NCI-H345 treated with DMSO at 0.1 percent for 48 hours (cell line): ENCODE results near the gene NR2C2.
"Not testable (repeated sequence)": the region's sequence is repeated elsewhere in the genome, so short reads cannot be mapped to it uniquely, and the experiment has no call there.

Source experiments
- DNase-seq: peaks from one replicate; lab custom pipeline; 2025; ENCODE audit not compliant: unreplicated experiment; lab: John Stamatoyannopoulos, UW

NR2C2 gene

DNA sequence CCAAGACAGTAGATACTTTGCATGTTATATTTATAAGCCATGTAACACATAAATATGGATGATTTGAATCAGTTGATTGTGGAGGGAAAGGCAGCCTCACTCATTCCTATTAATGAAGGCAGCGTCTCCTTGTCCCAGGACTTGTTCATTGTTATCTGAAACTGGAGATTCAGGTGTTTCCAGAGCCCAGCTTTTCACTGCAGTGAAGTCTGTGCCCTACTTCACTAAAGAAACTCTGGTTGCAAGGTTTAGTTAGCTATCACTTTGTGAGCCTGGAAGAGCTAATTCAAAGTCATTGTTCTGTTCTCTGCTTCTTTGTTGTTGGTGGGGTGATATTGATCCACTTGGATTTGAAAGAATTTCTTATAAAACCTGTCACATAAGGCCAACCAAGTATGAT lies 9.8 kb downstream of the NR2C2 start:
- DNase-seq: no peak

DNA sequence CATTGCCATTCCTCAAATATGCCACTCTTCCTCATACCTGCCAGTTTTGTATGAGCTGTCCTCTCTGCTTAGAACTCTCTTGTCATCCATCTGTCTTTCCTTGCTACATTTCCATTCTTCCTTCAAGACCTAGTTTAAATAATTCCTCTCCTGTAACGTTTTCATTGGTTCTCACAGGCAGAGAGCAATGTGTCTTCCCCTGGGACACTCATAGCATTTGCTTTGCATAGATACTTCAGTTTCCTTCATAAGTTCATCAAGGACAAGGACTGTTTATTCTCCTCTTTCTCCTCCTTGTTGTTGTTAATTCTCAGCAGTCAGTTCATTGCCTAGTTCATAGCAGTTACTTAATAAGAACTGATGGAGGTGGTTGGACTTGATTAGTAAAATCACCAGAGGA lies 10.5 kb downstream of the NR2C2 start:
- no peak for DNase-seq

DNA sequence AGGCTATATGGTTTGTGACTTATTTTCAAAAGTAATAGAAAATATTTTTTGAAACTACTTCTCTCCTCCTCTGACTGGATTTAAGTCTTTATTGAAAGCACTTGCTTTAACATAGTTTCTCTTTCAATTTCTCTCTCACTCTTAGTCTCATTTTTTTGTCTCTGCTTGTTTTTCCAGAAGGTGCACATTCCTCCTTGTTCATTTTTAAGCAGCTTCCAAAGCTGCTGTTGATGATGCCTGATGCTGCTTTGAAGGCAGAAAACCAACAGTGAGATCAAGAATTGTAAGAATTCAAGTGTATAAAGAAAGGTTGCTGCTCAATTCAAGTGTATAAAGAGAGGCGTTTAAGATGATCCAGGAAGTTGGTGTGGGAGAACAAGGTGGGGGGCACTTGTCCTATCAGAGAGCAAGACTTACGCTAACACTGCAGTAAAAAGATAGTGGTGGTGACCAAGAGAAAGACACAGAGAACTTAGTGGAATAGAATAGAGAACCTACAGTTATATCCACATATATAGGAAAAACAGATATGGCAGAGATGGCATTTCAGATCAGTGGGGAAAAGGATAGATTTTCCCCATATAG lies 12.1 kb downstream of the NR2C2 start:
- DNase-seq: no peak

DNA sequence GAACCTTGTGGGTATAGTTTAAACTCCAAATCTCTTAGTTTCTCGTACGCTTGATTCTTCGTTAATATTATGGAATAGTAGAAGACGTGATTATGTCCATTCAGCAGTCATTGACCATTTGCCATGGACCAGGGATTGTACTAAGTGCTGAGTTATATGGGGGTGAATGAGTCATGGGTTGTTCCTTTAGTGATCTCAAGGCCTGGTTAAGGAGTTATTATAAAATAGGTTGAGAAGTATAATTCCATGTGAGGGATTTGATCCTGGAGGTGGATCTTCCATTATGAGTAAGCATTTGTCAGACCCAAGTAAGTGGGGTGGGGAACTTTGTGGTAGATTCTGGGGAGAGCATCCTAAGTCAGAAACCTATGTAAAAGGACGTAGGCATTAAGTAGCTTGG lies 15.4 kb downstream of the NR2C2 start:
- no peak for DNase-seq

DNA sequence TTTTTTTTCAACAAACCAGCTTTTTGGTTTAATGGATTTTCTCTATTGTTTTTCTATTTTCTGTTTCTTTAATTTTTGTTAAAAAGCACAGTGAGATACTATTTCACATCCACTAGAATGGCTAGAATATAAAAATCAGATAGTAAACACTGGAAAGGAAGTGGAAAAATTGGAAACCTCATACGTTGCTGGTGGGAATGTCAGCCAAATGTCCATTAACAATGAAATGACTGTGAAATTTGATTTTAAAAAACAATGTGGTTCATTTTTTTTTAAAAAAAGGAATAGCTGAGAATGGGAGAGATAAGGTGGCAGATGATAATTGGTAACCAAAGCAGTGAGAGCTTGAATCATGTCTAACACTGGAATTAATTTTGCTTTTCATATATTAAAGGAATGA lies 19.9 kb downstream of the NR2C2 start:
- DNase-seq: no peak

DNA sequence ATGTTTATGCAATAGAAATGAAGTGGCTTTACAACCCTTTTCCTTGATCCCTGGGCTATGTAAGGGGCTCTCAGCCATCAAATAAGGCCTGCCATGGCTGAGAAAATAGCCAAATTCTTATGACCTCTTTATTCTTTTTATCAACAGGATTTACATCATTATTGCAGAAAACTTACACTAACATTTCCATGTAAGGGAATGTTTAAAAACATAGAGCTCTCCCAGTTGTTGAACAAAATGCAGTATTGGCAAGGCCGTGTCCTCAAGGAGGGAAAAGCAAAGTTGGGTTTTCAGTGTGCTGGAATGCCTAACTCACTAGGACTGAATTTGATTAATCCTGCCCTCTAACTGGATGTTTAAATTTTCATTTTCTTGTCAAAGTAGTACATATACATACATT lies 22.3 kb downstream of the NR2C2 start:
- no peak for DNase-seq

DNA sequence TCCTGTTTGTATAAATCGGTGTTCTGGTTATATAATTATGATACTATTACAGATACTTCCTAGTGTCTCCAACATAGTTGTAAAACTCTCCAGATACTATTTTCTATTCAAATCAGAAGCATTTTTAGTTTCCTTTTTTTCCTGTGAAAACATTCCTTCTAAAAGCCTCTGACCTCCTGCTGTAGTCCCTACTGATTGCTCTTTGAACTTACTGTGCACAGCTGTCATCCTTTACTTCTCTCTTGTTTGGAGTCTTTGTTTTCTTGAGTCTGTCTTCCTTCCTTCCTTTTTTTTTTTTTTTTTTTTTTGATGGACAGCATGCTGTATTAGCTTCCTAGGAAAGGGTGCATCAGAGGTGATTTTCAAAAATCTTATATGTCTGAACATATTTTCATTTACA lies 28.9 kb downstream of the NR2C2 start:
- no peak for DNase-seq

DNA sequence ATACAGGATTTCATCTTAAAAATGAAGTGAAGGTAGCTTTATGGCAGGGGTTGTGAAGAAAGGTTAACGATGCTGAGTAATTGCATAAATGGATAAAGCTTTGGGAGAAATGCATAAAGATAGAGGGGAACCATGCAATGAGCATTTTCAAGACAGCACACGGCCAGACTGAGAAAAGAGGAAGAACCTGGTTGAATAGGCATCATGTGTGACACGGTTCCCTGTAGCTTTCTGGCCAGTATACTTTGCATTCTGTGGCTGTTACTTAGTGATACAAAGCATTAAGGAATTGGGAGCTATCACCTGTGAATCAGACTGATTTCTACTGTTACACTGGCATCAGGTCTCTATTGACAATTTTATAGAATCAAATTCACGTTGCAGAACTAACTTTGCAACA lies 33.3 kb downstream of the NR2C2 start:
- DNase-seq: no peak

DNA sequence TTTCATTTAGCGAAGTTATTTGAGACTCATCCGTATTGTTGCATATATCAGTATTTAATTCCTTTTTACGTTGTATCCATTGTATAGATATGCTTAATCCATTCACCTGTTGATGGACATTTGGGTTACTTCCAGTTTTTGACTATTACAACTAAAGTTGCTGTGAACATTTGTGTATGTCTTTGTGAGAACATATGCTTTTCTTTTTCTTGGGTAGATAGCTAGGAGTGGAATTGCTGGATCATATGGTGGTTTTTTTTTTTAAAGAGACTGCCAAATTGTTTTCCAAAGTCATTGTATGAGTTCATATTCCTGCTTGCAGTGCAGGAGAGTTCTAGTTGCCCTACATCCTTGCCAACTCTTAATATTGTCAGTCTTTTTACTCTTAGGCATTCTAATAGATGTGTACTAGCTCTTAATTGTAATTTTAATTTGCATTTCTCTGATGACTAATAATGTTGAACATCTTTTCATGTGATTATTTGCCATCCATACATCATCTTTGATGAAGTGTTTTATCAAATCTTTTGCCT lies 37.3 kb downstream of the NR2C2 start:
- no peak for DNase-seq

DNA sequence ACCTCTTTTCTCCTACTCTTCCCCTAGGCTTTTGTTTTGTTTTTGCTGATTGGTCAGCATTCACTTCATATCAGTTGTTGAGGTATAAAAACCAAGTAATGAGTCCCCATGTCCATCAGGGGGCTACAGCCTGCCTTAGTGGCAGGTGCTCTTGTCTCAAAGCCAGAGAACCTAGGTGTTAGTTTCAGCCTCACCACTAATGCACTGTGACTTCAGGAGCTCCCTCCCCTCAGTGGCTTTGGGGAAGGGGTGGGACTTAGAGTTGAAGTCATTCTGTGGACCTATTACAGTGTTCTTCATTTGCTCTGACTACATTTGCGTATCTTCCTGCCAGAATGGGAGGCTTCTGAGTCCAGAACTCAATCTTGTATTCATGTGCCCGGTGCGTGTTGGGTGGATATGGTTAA lies 41.6 kb downstream of the NR2C2 start:
- no peak for DNase-seq

DNA sequence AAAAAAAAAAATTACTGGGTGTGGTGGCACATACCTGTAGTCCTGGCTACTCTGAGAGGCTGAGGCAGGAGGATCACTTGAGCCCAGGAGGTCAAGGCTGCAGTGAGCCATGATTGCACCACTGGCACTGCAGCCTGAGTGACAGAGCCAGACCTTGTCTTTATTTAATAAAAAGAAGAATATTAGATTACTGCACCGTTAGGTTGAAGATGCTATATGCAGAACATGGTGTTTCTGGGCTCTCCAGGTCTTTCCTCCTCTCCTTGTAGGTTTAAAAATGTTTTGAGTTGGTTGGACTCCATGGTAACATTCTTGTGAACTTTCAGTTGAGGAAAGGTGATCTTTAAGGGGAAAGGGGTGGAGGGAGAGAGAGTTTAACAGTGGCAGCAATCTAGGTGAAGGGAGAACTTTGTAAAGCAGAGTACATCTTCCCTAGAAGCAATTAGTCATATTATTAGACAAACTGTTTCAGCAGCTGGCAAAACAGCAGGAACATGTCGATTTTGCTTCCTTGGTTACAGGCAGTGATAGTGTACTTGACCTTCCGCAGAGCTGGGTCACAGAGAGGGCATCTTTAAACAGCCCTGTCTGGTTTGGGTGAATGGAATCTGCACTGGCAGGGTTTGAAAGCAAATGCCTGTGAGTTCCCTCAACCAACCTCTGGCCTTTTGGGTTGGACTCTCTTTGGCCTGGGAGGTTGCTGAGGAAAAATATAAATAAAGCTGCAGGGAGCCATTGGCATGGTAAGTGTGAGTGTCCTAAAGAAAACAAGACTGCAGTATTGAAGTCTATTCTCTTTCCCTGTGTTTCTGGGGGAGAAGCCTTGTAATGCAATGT lies 42.8 kb downstream of the NR2C2 start:
- DNase-seq: no peak

DNA sequence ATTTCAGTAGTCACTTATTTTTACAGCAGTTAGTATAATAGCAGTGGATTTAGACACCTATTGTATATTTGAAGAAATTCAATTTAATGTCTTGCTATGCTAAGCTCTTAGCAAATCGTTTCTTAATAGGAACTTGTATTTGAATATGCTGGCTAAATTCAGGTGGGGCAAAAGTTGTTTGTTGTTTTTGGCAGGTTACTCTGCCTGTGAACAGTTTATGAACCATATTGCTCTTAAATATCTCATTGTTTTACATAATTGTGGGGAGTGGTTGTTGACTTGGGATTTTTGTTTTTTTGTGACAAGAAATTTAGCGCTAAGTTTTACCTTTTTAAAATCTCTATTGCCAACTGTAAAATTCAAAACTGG lies 43.4 kb downstream of the NR2C2 start:
- DNase-seq: no peak

DNA sequence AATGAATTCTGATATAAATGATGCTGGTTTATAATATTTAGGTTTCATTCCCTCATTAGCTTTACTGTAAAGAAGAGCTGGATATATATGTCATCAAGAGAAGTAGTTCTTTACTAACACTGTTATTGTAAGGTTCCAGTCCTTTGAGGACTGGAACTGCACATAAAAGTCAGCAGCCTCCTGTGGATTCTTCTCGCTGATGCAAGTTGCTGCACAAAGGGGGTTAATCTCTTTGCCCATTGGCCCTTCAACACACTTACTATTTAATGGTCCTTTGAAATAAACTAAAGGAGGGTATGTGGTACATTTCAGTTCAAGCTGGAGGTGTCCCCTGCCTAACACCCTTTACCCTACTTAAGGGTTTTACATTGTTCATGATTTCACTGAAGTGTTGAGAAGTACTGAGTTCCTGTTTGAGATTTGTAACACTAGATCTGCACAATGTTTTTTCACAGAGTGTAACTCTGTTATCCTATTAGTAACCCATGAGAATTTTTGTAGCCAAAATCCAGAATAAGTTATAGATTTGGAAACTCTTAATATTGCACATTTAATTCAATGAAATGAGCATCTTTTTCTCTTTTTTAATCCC lies 43.9 kb downstream of the NR2C2 start:
- peak; percentile 42 for DNase-seq

DNA sequence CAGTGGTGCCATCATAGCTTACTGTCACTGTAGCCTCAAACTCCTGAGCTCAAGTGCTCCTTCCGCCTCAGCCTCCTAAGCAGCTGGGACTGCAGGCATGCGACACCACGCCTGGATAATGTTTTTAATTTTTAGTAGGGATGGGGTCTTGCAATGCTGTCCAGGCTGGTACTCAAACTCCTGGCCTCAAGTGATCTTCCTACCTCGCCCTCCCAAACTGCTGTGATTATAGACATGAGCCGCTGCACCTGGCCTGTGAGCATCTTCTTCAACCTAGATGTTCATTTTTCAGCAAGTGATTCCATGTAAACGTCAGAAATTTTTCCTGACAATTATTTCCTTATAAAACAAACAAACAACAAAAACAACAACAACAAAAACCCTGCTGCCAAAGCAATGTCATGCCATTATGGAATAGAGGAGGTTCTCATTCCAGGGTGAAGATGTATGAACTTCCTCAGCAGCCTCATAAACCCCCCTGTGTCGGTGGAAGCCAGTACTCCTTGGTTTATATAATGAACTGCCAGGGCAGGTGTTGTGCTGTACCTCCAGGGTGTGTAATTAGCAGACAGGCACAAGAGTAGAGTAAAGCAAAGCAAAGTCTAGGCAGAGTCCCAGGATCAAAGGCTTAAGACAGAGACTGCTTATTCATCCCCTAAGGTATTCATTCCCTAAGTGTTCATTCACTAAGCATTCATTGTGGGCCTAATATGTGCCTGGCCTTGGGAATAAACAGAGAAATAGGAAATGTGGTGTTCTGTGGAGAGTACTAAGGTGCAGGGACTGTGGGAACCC lies 44.6 kb downstream of the NR2C2 start:
- no peak for DNase-seq

DNA sequence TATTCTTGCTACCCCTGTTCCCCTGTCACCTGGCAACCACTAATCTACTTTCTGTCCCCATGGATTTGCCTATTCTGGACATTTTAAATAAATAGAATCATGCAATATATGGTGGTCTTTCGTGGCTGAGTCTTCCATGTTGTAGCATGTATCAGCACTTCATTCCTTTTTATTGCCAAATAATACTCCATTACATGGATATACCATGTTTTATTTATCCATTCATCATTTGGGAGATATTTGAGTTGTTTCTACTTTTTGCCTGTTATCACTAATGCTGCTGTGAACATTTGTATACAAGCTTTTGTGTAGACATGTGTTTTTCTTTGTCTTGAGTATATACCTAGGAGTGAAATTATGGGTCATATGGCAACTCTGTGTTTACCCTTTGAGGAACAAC lies 50.6 kb downstream of the NR2C2 start:
- DNase-seq: no peak

DNA sequence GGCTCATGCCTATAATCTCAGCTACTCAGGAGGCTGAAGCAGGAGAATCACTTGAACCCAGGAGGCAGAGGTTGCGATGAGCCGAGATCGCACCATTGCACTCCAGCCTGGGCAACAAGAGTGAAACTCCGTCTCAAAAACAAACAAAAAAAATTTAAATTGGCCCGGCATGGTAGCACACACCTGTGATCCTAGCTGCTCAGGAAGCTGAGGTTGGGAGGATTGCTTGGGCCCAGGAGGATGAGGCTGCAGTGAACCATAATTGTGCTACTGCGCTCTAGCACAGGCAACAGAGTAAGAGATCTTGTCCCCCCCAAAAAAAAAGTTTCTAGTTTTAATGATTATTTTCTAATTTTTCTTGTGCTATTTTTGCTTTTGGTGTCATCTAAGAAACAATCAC lies 51.8 kb downstream of the NR2C2 start:
- DNase-seq: not testable (repeated sequence)

DNA sequence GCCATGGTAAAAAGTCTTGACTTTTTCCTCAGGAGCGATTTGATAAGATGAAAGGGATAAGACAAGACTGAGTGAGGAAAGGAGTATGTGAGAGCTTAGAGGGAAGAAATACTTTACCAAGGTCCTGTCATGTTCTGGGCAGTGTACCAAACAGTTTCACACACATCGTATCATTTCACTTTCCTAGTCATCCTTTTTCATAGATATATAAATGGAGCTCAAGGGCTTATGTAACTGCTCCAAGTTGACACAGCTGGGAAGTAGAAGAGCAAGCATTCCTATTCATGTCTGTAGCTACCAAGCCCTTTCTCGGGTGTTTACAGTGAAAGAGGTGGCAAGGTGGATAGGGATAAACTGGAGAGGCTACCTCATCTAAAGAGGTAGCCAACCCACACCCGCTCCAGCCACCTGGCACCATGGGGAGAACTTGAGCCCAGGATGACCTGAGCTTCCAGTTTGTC lies 60.3 kb downstream of the NR2C2 start:
- no peak for DNase-seq

DNA sequence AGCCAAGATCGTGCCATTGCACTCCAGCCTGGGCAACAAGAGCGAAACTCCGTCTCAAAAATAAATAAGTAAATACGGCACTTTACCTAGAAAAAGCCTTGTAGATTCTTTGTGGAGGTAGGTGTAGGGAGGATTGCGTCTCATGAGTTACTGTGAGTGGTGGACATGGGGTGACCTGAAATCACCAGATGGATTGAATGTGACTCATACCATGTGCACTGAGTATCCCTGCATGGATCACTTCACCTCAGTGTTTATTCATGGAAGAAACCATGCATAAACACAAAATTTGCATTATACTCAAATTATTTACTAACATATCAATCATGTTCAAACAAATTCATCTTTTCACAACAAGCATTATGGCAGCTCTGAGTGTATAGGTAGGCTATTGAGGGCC lies 61.8 kb downstream of the NR2C2 start:
- no peak for DNase-seq

DNA sequence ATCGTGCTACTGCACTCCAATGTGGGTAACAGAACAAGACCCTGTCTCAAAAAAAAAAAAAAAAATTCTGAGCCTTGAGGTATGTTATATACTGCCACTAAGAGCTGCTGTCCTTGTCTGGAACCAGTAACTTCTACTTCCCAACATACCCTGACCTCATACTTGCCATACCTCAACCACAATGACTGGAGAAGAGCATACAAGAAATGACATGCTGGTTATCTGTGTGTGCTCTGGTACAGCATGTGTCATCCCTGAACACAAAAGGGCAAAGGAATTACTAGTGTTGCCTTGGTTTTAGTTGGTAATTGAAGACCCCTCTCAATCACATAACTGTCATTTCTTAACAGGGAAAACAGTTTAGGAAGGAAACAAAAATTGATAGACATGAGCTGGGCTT lies 63.3 kb downstream of the NR2C2 start:
- no peak for DNase-seq

DNA sequence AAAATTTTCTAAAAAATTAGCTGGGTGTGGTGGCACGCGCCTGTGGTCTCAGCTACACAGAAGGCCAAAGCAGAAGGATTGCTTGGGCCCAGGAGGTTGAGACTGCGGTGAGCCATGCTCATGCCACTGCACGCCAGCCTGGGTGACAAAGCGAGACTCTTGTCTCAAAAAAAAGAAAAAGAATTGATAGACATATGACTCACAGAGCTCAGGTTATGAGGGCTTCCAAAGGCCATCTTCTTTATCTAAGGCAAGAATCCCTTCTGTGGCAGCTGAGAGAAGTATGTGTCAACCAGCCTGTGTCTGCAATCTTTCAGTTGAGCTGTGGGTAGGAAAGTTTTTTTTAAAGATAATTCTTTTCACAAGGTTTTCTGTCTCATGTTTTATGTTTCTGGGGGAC lies 63.8 kb downstream of the NR2C2 start:
- DNase-seq: no peak

DNA sequence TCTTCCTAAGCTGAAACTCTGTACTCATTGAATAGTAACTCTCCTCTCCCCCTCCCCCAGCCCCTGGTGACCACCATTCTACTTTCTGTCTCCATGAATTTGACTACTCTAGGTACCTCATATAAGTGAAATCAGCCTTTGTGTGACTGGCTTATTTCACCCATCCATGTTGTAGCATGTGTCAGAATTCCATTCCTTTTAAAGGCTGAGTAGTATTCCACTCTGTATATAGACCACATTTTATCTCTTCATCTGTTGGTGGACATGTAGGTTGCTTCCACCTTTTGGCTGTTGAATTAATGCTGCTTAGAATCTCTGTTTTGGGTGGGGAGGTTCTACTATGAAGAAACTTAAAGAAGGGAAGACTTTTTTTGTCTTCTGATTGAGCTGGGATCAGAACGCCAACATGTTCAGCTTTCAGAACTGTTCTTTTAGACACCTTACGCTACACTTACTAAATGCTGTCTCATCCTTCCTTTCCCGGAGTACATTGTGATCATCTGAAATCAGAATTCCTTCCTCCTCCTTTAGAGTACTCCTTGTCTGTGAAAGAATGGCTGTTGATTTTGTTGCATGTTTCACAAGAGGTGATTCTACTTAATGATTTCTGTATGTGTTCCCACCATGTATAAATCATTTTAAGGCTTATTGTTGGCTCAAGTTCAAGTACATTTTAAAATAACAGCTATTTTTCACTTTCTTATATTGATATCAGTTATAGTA lies 67.4 kb downstream of the NR2C2 start:
- DNase-seq: no peak
